Body of pancreas (tissue), 4 donors: Measurements from ENCODE around the gene PTGDS. TPM values are rescaled to one million over a fixed set of nuclear protein-coding genes. Genes with fewer than 3 reads are reported as not detected.

ENCODE experiments used
- ATAC-seq: fragments of 150-250 bp; one replicate; pipeline ENCODE4 v1.9.1; 2016
- DNase-seq, 4 donors: peaks; one replicate each; pipeline ENCODE4 v3.0.0-alpha.2; 2019
- H3K27ac ChIP-seq, 4 donors: fragments of 200-600 bp; sonication (generic); 1 replicate in 3 of 4; 2 replicates in 1 of 4; pipeline versions ENCODE4 v1.5.1 to v1.6.1; 2016 to 2019; ENCODE audit warnings: mild to moderate bottlenecking in 1 of 4, mixed read lengths in 1 of 4, moderate library complexity in 1 of 4
- H3K27me3 ChIP-seq, 2 donors: fragments of 200-600 bp; sonication (generic); one replicate each; pipeline ENCODE4 v1.6.0; 2016; ENCODE audit warnings: mild to moderate bottlenecking in 1 of 2
- H3K36me3 ChIP-seq, 2 donors: fragments of 200-600 bp; sonication (generic); replicated peaks in 1 of 2; 2 replicates each; pipeline ENCODE4 v1.5.1; 2016; ENCODE audit warnings: low read depth in 2 of 2; ENCODE audit not compliant: insufficient read depth in 1 of 2
- H3K4me1 ChIP-seq: fragments of 200-600 bp; sonication (generic); one replicate; pipeline ENCODE4 v1.6.0; 2016
- H3K4me3 ChIP-seq, 2 donors: fragments of 200-600 bp; sonication (generic); 1 replicate in 1 of 2; 2 replicates in 1 of 2; pipeline ENCODE4 v1.5.1; 2016 to 2019
- H3K9me3 ChIP-seq, 3 donors: fragments of 200-600 bp; sonication (generic); 1 replicate in 2 of 3; 2 replicates in 1 of 3; pipeline ENCODE4 v1.5.1; 2016
- POLR2A ChIP-seq, 3 donors: fragments of 450-650 bp; IDR thresholded peaks; one replicate each; pipeline ENCODE4 v1.6.1; 2016; ENCODE audit warnings: antibody characterized with exemption in 3 of 3, mild to moderate bottlenecking in 2 of 3
- WGBS, 2 donors: methylation state at CpG; one replicate each; pipeline ENCODE4 v1.1.5; 2017; 5-methylcytosine and 5-hydroxymethylcytosine counted together
- intact Hi-C: fragments of 100-400 bp; cut with DNase I; formaldehyde crosslinking; loops from one replicate; pipeline ENCODE4 v1.15.1; 2023
- total RNA-seq, 2 donors: library from RNA; depleted of rRNA; stranded (reverse); fragments of >200 nt; gene quantifications; one replicate each; pipeline ENCODE4 v1.1.0, GENCODE V29; 2016
- TF ChIP-seq, protein P1 (sequence below), 7 experiments: fragments of 450-650 bp in 4 of 7; fragments of 200-600 bp in 3 of 7; sonication (generic) in 3 of 7; IDR thresholded peaks; one replicate each; pipeline ENCODE4 v1.5.1; 2016 to 2019; ENCODE audit warnings: antibody characterized with exemption in 7 of 7

PTGDS gene
- total RNA-seq, 2 donors from 2014 or later, result 17.8 to 48.0 TPM

- intact Hi-C loops, result no loop called here
- H3K27ac ChIP-seq, result no peak overlapping the region
These were observed 8.8 kb upstream of the PTGDS start for GRCh38 chr9:136968333-136969127.

DNA sequence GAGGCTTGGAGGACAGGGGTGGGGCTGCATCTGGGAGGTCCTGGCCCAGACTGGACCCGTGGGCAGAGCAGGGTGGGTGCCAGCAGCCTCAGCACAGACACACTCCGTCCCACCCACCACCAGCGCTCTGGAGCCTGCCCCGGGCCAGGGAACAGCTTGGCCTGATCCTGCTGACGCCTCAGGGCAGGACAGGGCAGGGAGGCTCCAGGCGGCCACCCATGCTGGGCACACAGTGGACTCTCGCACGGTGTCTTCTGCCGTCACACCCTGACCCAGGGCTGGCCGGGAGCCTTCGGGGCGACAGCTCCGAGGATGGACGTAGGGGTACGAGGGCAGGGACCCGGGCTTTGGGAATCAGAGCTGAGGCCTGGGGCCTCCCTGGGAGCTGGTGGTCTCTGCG lies 8.2 kb upstream of the PTGDS start:
- no peaks in the 10 kb centered on the region for H3K27me3 ChIP-seq
- 79% methylated on average over 10 of the region's 17 CpGs; no CpG with 5 or more reads in 1 of the 2 donors for WGBS, 2 donors
- H3K4me1 ChIP-seq, result peaks cover 7% of the 10 kb centered on the region
- intact Hi-C loops, result no loop called here
- H3K9me3 ChIP-seq, result no peaks in the 10 kb centered on the region
- no peak for ATAC-seq
- no peaks in the 10 kb centered on the region for H3K36me3 ChIP-seq
- no peak overlapping the region for H3K27ac ChIP-seq
- DNase-seq, result no peak
- TF ChIP-seq, protein P1, sequence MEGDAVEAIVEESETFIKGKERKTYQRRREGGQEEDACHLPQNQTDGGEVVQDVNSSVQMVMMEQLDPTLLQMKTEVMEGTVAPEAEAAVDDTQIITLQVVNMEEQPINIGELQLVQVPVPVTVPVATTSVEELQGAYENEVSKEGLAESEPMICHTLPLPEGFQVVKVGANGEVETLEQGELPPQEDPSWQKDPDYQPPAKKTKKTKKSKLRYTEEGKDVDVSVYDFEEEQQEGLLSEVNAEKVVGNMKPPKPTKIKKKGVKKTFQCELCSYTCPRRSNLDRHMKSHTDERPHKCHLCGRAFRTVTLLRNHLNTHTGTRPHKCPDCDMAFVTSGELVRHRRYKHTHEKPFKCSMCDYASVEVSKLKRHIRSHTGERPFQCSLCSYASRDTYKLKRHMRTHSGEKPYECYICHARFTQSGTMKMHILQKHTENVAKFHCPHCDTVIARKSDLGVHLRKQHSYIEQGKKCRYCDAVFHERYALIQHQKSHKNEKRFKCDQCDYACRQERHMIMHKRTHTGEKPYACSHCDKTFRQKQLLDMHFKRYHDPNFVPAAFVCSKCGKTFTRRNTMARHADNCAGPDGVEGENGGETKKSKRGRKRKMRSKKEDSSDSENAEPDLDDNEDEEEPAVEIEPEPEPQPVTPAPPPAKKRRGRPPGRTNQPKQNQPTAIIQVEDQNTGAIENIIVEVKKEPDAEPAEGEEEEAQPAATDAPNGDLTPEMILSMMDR (IDR thresholded peaks at IDR 0.05), result no peak
- no peak for TF ChIP-seq POLR2A (IDR thresholded peaks at IDR 0.05)
- no peak overlapping the region for H3K4me3 ChIP-seq

More at GRCh38 chr9:136968333-136969127, 8.8 kb upstream of the PTGDS start:
- Histone ChIP-seq H3K9me3 (no peaks in the 10 kb centered on the region), H3K27me3 (no peaks in the 10 kb centered on the region), H3K4me3 (no peak overlapping the region), H3K36me3 (no peaks in the 10 kb centered on the region), H3K4me1 (peaks cover 7% of the 10 kb centered on the region)
- DNase-seq, result no peak
- ATAC-seq, result no peak
- TF ChIP-seq, protein P1 (IDR thresholded peaks at IDR 0.05), result no peak
- no peak for TF ChIP-seq POLR2A (IDR thresholded peaks at IDR 0.05)
- WGBS, 2 donors, result 51 to 76% methylated on average over 3 to 15 of the region's 17 CpGs

DNA sequence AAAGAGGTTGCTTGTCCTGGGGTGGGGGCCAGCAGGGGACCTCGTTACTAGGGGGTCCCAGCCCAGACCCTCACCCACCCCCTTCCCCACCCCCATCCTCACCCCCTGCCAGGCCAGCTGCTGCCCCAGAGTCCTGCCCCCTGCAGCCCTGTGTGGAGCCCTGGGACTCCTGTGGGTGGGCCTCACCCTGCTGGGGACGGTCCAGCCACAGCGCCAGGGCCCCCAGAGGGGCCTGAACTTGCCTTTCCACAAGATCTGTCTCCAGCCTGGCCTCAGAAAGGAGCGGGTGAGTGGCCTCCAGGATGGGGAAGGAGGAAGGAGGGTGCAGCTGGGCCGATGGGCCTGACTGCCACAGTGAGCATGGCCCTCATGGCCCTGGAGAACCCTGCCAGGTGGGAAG lies 7.5 kb upstream of the PTGDS start:
- Histone ChIP-seq H3K36me3 (no peaks in the 10 kb centered on the region), H3K4me3 (no peak overlapping the region), H3K4me1 (peaks cover 7% of the 10 kb centered on the region), H3K27me3 (no peaks in the 10 kb centered on the region), H3K27ac (no peak overlapping the region), H3K9me3 (no peaks in the 10 kb centered on the region)
- DNase-seq (no peak), ATAC-seq (no peak)
- 44 to 69% methylated on average over 3 to 5 of the region's 5 CpGs for WGBS, 2 donors
- intact Hi-C loops, result no loop called here
- TF ChIP-seq POLR2A (IDR thresholded peaks at IDR 0.05), result no peak
- TF ChIP-seq, protein P1 (IDR thresholded peaks at IDR 0.05), result no peak

GRCh38 chr9:136970361-136970760 lies 6.9 kb upstream of the PTGDS start:
- Histone ChIP-seq H3K4me1 (peaks cover 7% of the 10 kb centered on the region), H3K27ac (no peak overlapping the region), H3K4me3 (no peak overlapping the region), H3K9me3 (no peaks in the 10 kb centered on the region), H3K36me3 (no peaks in the 10 kb centered on the region), H3K27me3 (no peaks in the 10 kb centered on the region)
- no peak for DNase-seq
- intact Hi-C loops, result no loop called here
- TF ChIP-seq, protein P1 (IDR thresholded peaks at IDR 0.05), result no peak
- TF ChIP-seq POLR2A (IDR thresholded peaks at IDR 0.05), result no peak
- no peak for ATAC-seq
- 93 to 100% methylated on average over 3 to 5 of the region's 11 CpGs for WGBS, 2 donors

DNA sequence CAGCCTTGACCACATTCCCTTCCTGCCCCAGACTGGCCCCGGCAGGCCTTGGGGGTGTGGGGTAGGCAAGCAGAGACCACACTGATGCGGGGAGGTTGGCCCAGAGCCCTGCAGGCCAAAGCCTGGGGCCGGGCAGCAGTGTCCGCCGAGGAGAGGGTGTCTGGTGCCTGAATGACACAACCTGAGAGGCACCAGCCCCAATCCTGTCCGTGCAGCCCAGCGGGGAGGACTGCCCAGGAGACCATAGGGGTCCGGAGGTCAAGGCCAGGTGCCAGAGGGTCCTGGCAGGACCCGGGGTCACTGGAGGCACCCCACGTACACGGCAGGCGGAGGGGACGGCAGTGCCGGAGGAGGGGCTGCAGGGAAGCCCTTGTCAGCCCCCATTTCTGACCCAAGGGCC lies 5.6 kb upstream of the PTGDS start:
- ATAC-seq, result no peak
- TF ChIP-seq, protein P1 (IDR thresholded peaks at IDR 0.05), result no peak
- no peak for TF ChIP-seq POLR2A (IDR thresholded peaks at IDR 0.05)
- Histone ChIP-seq H3K27ac (no peak overlapping the region), H3K4me3 (no peak overlapping the region), H3K9me3 (no peaks in the 10 kb centered on the region), H3K36me3 (no peaks in the 10 kb centered on the region), H3K4me1 (no peaks in the 10 kb centered on the region), H3K27me3 (no peaks in the 10 kb centered on the region)
- DNase-seq, result no peak
- intact Hi-C loops, result no loop called here
- 71 to 79% methylated on average over 6 to 14 of the region's 14 CpGs for WGBS, 2 donors
